Right cardiac atrium (tissue), 5 donors: ENCODE data around the gene PTPRJ. TPM values are rescaled to one million over a fixed set of nuclear protein-coding genes. Genes with fewer than 3 reads are reported as not detected.
"Not testable (repeated sequence)": the region's sequence is repeated elsewhere in the genome, so short reads cannot be mapped to it uniquely, and the experiment has no call there.

ENCODE experiments used
- ATAC-seq, 2 donors: fragments of 200-7000 bp; cut with Tn5 transposase; one replicate each; pipeline versions ENCODE4 v1.8.0 to v1.9.1; 2020; ENCODE audit warnings: moderate library complexity in 2 of 2, mild to moderate bottlenecking in 1 of 2
- DNase-seq, 3 donors: peaks; one replicate each; pipeline ENCODE4 v3.0.0-alpha.2; 2020
- H3K27ac ChIP-seq: one replicate; pipeline ENCODE4 v1.5.1; 2013; ENCODE audit warnings: mild to moderate bottlenecking, low read length, control low read depth, moderate library complexity
- H3K27me3 ChIP-seq: one replicate; pipeline ENCODE4 v1.6.1; 2013; ENCODE audit not compliant: control insufficient read depth, insufficient read depth
- H3K4me1 ChIP-seq: one replicate; pipeline ENCODE4 v1.6.1; 2013; ENCODE audit warnings: low read length; ENCODE audit not compliant: control insufficient read depth, insufficient read depth
- H3K4me3 ChIP-seq: one replicate; pipeline ENCODE4 v1.5.1; 2013; ENCODE audit warnings: low read length, control low read depth
- H3K9me3 ChIP-seq: one replicate; pipeline ENCODE4 v1.6.1; 2013; ENCODE audit warnings: low read length; ENCODE audit not compliant: control insufficient read depth
- WGBS: extraction: QIAGEN DNeasy Blood & Tissue Kit; methylation state at CpG from one replicate; pipeline ENCODE4 v1.1.7; 2013; 5-methylcytosine and 5-hydroxymethylcytosine counted together
- intact Hi-C, 4 donors: fragments of 100-400 bp; cut with DNase I; formaldehyde crosslinking; loops; one replicate each; pipeline versions ENCODE4 v1.11.0 to v1.14.0; 2022 to 2023
- microRNA-seq, 2 donors: library from miRNA; unstranded; fragments of <30 nt; microRNA quantifications; one replicate each; pipeline ENCODE4 v1.2.0, GENCODE V29; 2020 to 2021
- polyA plus RNA-seq: library from polyadenylated mRNA; stranded (reverse); fragments of 200-250 nt; gene quantifications from one replicate; pipeline ENCODE4 v1.2.3, GENCODE V29; 2013
- total RNA-seq, 4 donors: library from RNA; stranded (reverse); fragmentation: NEBNext Ultra II Directional; extraction: Animal tissue kit (Norgen Biotek cat#: 25700); gene quantifications; one replicate each; pipeline ENCODE4 v1.2.1, GENCODE V29; 2021
- donor health status: healthy with polysubstance abuse.
- donor health status: DM: no; HTN: yes; CAD: no.
- donor health status: DM: no; HTN: no; CAD: no.
- donor health status: DM: no; HTN: yes; CAD: no; lungs with severe emphysema.
- donor health status: DM: yes; HTN: yes; CAD: no.

Gene PTPRJ
- total and polyA plus RNA-seq, 5 donors, result 1.8 to 8.7 (median 6.4) TPM

- ATAC-seq, H3K9me3 ChIP-seq, H3K27ac ChIP-seq, H3K27me3 ChIP-seq, H3K4me3 ChIP-seq, DNase-seq, intact Hi-C loops, H3K4me1 ChIP-seq: not testable (repeated sequence)
- 70% methylated on average over 10 of the region's 10 CpGs for WGBS
These were observed 210.7 kb downstream of the PTPRJ start for GRCh38 chr11:48190906-48191654.

GRCh38 chr11:48193876-48194275 lies 213.5 kb downstream of the PTPRJ start:
- DNase-seq, result no peak
- Histone ChIP-seq H3K4me3 (no peak overlapping the region), H3K27ac (no peak overlapping the region), H3K4me1 (no peaks in the 10 kb centered on the region), H3K9me3 (no peaks in the 10 kb centered on the region), H3K27me3 (no peaks in the 10 kb centered on the region)
- 53% methylated on average over 2 of the region's 2 CpGs for WGBS
- no peak for ATAC-seq
- intact Hi-C loops, result no loop called here

GRCh38 chr11:48207881-48208280 lies 227.5 kb downstream of the PTPRJ start:
- DNase-seq (no peak), ATAC-seq (no peak)
- Histone ChIP-seq H3K27ac (no peak overlapping the region), H3K27me3 (no peaks in the 10 kb centered on the region), H3K4me1 (no peaks in the 10 kb centered on the region), H3K4me3 (no peak overlapping the region), H3K9me3 (no peaks in the 10 kb centered on the region)
- 87% methylated on average over 2 of the region's 2 CpGs for WGBS
- intact Hi-C loops, result no loop called here

GRCh38 chr11:48210052-48210451 lies 229.7 kb downstream of the PTPRJ start:
- no peak overlapping the region for H3K4me3 ChIP-seq
- no peaks in the 10 kb centered on the region for H3K4me1 ChIP-seq
- intact Hi-C loops, result no loop called here
- DNase-seq, result no peak
- no peak for ATAC-seq
- no peaks in the 10 kb centered on the region for H3K9me3 ChIP-seq
- no peak overlapping the region for H3K27ac ChIP-seq
- WGBS, result 27% methylated on average over 7 of the region's 7 CpGs
- no peaks in the 10 kb centered on the region for H3K27me3 ChIP-seq

- H3K27ac ChIP-seq, result no peak within 1 kb of the TSS
- no peak within 1 kb of the TSS for H3K4me3 ChIP-seq
- H3K9me3 ChIP-seq, result no peaks in the 10 kb centered on the region
- ATAC-seq, result no peak
- H3K27me3 ChIP-seq, result no peaks in the 10 kb centered on the region
- WGBS, result 54% methylated on average over 2 of the region's 2 CpGs
- H3K4me1 ChIP-seq, result no peaks in the 10 kb centered on the region
- intact Hi-C loops, result no loop called here
- no peak for DNase-seq
These were observed 236.2 kb downstream of the PTPRJ start, which contains the start of gene OR4B1 for GRCh38 chr11:48216510-48216909. OR4B1 (plus strand) TSS chr11:48216810; CDS start chr11:48216810, 0 bp downstream.

Small RNA genes within 50 kb of the gene (microRNA-seq; reads per million reads assigned to microRNA genes)
- 0 reads per million in 2 donors for gene MIR3161

Other genes with a start within 250 kb of the PTPRJ start
- gene FNBP4, start 213.2 kb upstream of the PTPRJ start, total RNA-seq, result 10 to 100 TPM; 36.2 to 49.0 (median 39.2) TPM
- 23.5 TPM for gene FNBP4, start 213.2 kb upstream of the PTPRJ start, polyA plus RNA-seq
- gene NUP160, start 132.2 kb upstream of the PTPRJ start, total RNA-seq, result 10 to 100 TPM; 14.7 to 18.4 (median 15.3) TPM
- 8.1 TPM for gene NUP160, start 132.2 kb upstream of the PTPRJ start, polyA plus RNA-seq
- not detected for gene OR4B1, start 236.3 kb downstream of the PTPRJ start, total RNA-seq
- gene OR4B1, start 236.3 kb downstream of the PTPRJ start, polyA plus RNA-seq, result not detected